Esophagus squamous epithelium (tissue), 5 donors: ENCODE data around the gene ANOS1. TPM values are rescaled to one million over a fixed set of nuclear protein-coding genes. Genes with fewer than 3 reads are reported as not detected.
"Not testable (repeated sequence)": the region's sequence is repeated elsewhere in the genome, so short reads cannot be mapped to it uniquely, and the experiment has no call there.

Experiments used
- DNase-seq: peaks from one replicate; lab custom pipeline; 2025; lab: John Stamatoyannopoulos, UW
- H3K27ac ChIP-seq, 4 donors: fragments of 200-600 bp; sonication (generic); one replicate each; pipeline ENCODE4 v1.5.1; 2016 to 2019; ENCODE audit warnings: mild to moderate bottlenecking in 1 of 4
- H3K27me3 ChIP-seq, 4 donors: fragments of 200-600 bp; sonication (generic); 1 replicate in 3 of 4; 2 replicates in 1 of 4; pipeline versions ENCODE4 v1.5.1 to v1.6.0; 2017 to 2021; ENCODE audit warnings: antibody characterized with exemption in 1 of 4
- H3K36me3 ChIP-seq, 3 donors: fragments of 200-600 bp; sonication (generic); one replicate each; pipeline ENCODE4 v1.5.1; 2016 to 2019
- H3K4me1 ChIP-seq, 3 donors: fragments of 200-600 bp; sonication (generic); one replicate each; pipeline ENCODE4 v1.5.1; 2017 to 2019
- H3K4me3 ChIP-seq, 4 donors: fragments of 200-600 bp; sonication (generic); 1 replicate in 3 of 4; 2 replicates in 1 of 4; pipeline ENCODE4 v1.5.1; 2016 to 2019; ENCODE audit warnings: mild to moderate bottlenecking in 2 of 4, moderate library complexity in 1 of 4
- H3K9me3 ChIP-seq, 3 donors: fragments of 200-600 bp; sonication (generic); one replicate each; pipeline ENCODE4 v1.5.1; 2016 to 2019
- POLR2A ChIP-seq, 4 donors: fragments of 450-650 bp; IDR thresholded peaks; one replicate each; pipeline ENCODE4 v1.6.1; 2017; ENCODE audit warnings: antibody characterized with exemption in 4 of 4, mild to moderate bottlenecking in 4 of 4, moderate library complexity in 3 of 4
- WGBS, 2 donors: methylation state at CpG; one replicate each; pipeline ENCODE4 v1.1.5; 2018; 5-methylcytosine and 5-hydroxymethylcytosine counted together
- intact Hi-C: fragments of 100-400 bp; cut with DNase I; formaldehyde crosslinking; loops from one replicate; pipeline ENCODE4 v1.15.0; 2022
- total RNA-seq, 4 donors: library from RNA; depleted of rRNA; stranded (reverse); fragments of >200 nt; gene quantifications; one replicate each; pipeline ENCODE4 v1.1.0, GENCODE V29; 2016
- TF ChIP-seq, protein P1 (sequence below), 6 experiments: fragments of 450-650 bp in 4 of 6; fragments of 200-600 bp in 2 of 6; sonication (generic) in 2 of 6; IDR thresholded peaks; one replicate each; pipeline ENCODE4 v1.5.1; 2016 to 2019; ENCODE audit warnings: antibody characterized with exemption in 6 of 6, mild to moderate bottlenecking in 4 of 6, moderate library complexity in 4 of 6
- donor health status: DM: yes; HTN: yes; CAD: no.

ANOS1 gene, protein sequence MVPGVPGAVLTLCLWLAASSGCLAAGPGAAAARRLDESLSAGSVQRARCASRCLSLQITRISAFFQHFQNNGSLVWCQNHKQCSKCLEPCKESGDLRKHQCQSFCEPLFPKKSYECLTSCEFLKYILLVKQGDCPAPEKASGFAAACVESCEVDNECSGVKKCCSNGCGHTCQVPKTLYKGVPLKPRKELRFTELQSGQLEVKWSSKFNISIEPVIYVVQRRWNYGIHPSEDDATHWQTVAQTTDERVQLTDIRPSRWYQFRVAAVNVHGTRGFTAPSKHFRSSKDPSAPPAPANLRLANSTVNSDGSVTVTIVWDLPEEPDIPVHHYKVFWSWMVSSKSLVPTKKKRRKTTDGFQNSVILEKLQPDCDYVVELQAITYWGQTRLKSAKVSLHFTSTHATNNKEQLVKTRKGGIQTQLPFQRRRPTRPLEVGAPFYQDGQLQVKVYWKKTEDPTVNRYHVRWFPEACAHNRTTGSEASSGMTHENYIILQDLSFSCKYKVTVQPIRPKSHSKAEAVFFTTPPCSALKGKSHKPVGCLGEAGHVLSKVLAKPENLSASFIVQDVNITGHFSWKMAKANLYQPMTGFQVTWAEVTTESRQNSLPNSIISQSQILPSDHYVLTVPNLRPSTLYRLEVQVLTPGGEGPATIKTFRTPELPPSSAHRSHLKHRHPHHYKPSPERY
- 1 to 10 TPM; 1.3 to 3.8 (median 2.1) TPM for total RNA-seq

DNA sequence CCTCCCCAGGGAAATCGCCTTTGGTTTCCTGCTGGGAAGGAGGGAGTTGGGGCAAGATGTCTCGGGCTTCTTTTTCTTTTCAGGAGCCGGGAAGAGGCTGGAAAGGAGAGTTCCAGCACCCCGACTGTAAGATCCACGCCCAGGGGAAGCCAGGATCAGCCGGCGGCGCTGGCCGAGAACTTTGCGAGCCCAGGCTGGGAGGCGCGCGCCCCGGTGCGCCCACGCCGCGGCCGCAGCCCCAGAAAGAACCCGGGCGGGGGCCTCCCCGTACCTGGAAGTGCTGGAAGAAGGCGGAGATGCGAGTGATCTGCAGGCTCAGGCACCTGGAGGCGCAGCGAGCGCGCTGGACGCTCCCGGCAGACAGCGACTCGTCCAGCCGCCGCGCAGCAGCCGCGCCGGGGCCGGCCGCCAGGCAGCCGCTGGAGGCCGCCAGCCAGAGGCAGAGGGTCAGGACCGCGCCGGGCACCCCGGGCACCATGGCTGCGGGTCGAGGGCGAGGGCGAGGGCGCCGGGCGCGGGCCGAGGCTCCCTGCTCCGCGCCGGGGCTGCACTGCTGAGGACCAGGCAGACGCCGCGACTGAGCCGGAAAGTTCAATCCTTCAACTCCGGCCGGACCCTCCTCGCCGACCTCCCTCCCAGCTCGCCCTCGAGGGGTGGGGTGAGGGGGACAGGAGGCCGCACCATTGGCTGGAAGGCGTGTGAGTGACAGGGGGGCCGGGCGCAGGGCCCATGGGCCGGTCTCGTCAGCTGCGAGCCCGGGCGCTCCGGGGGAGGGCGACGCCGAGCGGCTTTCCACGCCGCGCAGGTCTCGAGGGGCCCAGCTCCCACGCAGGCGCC lies at the start of gene ANOS1:
ANOS1 (minus strand) TSS at position 579 of the 837 bp plus-strand sequence; CDS start at position 478, 101 bp downstream.
- intact Hi-C loops, result loop anchor here (10.0 kb wide), 1 partner anchor 367 kb away; no protein-coding TSS in a partner anchor
- 0% methylated on average over 9 of the region's 88 CpGs; no CpG with 5 or more reads in 1 of the 2 donors for WGBS, 2 donors
- TF ChIP-seq POLR2A (IDR thresholded peaks at IDR 0.05), result no peak
- TF ChIP-seq, protein P1, sequence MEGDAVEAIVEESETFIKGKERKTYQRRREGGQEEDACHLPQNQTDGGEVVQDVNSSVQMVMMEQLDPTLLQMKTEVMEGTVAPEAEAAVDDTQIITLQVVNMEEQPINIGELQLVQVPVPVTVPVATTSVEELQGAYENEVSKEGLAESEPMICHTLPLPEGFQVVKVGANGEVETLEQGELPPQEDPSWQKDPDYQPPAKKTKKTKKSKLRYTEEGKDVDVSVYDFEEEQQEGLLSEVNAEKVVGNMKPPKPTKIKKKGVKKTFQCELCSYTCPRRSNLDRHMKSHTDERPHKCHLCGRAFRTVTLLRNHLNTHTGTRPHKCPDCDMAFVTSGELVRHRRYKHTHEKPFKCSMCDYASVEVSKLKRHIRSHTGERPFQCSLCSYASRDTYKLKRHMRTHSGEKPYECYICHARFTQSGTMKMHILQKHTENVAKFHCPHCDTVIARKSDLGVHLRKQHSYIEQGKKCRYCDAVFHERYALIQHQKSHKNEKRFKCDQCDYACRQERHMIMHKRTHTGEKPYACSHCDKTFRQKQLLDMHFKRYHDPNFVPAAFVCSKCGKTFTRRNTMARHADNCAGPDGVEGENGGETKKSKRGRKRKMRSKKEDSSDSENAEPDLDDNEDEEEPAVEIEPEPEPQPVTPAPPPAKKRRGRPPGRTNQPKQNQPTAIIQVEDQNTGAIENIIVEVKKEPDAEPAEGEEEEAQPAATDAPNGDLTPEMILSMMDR (IDR thresholded peaks at IDR 0.05), result no peak

DNA sequence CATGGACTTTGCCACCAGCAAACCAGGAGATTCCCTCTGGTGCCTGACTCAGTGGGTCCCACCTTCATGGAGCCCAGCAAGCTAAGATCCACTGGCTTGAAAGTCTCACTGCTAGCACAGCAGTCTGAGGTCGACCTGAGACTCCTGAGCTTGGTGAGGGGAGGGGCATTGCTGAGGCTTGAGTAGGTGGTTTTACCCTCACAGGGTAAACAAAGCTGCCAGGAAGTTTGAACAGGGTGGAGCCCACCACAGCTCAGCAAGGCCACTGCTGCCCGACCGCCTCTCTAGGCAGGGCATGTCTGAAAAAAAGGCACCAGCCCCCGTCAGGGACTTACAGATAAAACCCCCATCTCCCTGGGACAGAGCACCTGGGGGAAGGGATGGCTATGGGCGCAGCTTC lies 41.2 kb upstream of the ANOS1 start:
- 0% methylated on average over 1 of the region's 5 CpGs; no CpG with 5 or more reads in 1 of the 2 donors for WGBS, 2 donors
- intact Hi-C loops, result no loop called here
- no peaks in the 10 kb centered on the region for H3K36me3 ChIP-seq
- H3K9me3 ChIP-seq, result no peaks in the 10 kb centered on the region
- H3K4me1 ChIP-seq, result no peaks in the 10 kb centered on the region
- DNase-seq, result no peak
- H3K27ac ChIP-seq, result no peak overlapping the region
- peaks cover 0 to 6% (median 0%) of the 10 kb centered on the region in 4 donors for H3K27me3 ChIP-seq
- H3K4me3 ChIP-seq, result no peak overlapping the region
- TF ChIP-seq, protein P1 (IDR thresholded peaks at IDR 0.05), result no peak
- TF ChIP-seq POLR2A (IDR thresholded peaks at IDR 0.05), result no peak

More for the DNA sequence above, at the start of gene ANOS1:
- peak within 1 kb of the TSS in 1 of 4 donors; percentile 21 for H3K27ac ChIP-seq
- H3K4me3 ChIP-seq, result peak within 1 kb of the TSS; percentile 33 to 61 (median 42)
- H3K4me1 ChIP-seq, result peaks cover 3 to 27% (median 4%) of the 10 kb centered on the region in 3 donors
- no peaks in the 10 kb centered on the region for H3K36me3 ChIP-seq
- DNase-seq, result no peak
- H3K9me3 ChIP-seq, result no peaks in the 10 kb centered on the region
- H3K27me3 ChIP-seq, result peaks cover 0 to 37% (median 6%) of the 10 kb centered on the region in 4 donors

DNA sequence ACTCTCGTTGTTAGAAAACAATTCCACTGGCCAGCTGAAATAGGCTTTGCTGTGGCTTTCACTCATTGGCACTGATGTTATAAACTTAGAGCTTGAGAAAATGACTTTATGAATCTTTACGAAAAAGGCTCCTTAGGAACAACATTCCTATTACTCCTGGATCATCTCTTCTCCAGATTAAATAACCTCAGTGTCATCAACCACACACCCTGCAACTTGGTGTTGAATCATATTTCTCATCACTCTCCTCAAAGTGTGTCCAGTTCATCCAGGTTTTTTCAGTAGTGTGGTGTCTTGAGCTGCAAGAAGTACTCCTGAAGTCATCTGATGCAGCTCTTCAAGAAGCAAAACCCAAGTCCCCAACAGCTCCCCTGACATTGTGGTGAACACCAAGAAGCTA lies 28.1 kb upstream of the ANOS1 start:
- Histone ChIP-seq H3K4me1 (no peaks in the 10 kb centered on the region), H3K36me3 (no peaks in the 10 kb centered on the region), H3K9me3 (no peaks in the 10 kb centered on the region), H3K27me3 (no peaks in the 10 kb centered on the region), H3K27ac (no peak overlapping the region), H3K4me3 (no peak overlapping the region)
- intact Hi-C loops, result no loop called here
- 83 to 89% methylated on average over 2 of the region's 2 CpGs for WGBS, 2 donors
- no peak for DNase-seq
- no peak for TF ChIP-seq POLR2A (IDR thresholded peaks at IDR 0.05)
- TF ChIP-seq, protein P1 (IDR thresholded peaks at IDR 0.05), result no peak

DNA sequence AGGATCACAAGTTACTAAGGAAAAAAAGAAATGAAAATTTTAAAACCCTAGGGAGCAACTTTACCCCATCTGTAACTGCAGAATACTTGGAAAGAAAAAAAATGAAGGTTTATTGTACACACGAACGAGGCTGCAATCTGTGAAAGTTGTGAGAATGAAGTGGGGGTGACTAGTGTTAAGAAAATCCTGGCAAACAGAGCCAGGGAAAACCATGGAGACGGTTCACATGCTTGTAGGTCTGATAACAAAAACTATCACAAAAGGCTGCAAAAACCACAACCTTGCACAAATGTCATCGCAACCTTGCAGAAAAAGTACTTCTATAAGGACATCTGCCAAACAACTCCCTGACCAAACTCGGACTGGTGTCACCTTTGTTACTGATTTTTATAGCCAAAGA lies 26.8 kb upstream of the ANOS1 start:
- H3K4me1 ChIP-seq, H3K36me3 ChIP-seq, H3K9me3 ChIP-seq, H3K27me3 ChIP-seq, H3K4me3 ChIP-seq, DNase-seq, H3K27ac ChIP-seq, intact Hi-C loops: not testable (repeated sequence)
- 68 to 76% methylated on average over 5 of the region's 5 CpGs for WGBS, 2 donors

DNA sequence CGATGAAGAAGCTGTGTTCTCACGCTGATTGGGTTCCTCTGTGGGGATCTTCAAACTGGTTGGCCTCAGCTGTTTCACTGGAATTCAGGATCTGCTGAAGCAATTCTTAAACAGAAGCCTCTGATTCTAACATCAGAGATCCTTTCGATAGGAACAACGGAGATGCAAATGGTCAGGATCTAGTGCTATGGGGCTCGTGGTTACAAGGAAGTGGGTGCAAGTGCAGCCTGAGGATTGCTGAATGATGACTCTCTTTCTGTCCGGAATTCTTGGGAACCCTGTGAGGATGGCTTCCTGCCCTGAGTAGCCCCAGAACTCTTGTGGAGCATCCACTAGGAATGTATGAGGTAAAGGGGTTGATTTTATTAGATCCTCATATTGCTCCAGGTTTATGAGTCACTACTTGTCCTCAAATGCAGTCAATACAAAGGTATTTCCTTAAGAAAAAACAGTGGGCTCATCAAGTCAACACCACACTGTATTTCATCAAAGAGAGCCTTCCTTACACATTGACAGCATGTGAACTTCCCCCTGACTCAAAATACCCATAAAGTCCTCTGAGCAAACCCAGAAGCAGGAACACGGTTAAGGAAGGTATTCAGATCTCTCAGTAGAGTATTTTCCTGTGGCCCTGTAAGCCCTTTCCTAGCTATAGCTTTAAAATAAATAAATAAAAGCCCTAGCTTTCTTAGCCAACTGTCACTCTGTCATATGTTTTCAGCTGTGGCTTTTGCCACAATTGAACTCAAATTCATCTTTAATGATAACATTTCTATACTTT lies 25.9 kb upstream of the ANOS1 start:
- DNase-seq, H3K4me3 ChIP-seq, H3K27me3 ChIP-seq, H3K9me3 ChIP-seq, intact Hi-C loops, H3K36me3 ChIP-seq, H3K27ac ChIP-seq, H3K4me1 ChIP-seq: not testable (repeated sequence)
- WGBS, 2 donors, result 50 to 74% methylated on average over 1 to 3 of the region's 7 CpGs
